Breast epithelium (tissue), 3 donors: ENCODE measurements around the gene NUCKS1.

Source experiments
- POLR2A ChIP-seq: fragments of 450-650 bp; IDR thresholded peaks from one replicate; pipeline ENCODE4 v1.6.1; 2016; ENCODE audit warnings: antibody characterized with exemption, mild to moderate bottlenecking, moderate library complexity
- TF ChIP-seq, protein P1 (sequence below), 3 donors: fragments of 450-650 bp; IDR thresholded peaks; one replicate each; pipeline ENCODE4 v1.5.1; 2016 to 2017; ENCODE audit warnings: antibody characterized with exemption in 3 of 3, mild to moderate bottlenecking in 3 of 3, moderate library complexity in 3 of 3

DNA sequence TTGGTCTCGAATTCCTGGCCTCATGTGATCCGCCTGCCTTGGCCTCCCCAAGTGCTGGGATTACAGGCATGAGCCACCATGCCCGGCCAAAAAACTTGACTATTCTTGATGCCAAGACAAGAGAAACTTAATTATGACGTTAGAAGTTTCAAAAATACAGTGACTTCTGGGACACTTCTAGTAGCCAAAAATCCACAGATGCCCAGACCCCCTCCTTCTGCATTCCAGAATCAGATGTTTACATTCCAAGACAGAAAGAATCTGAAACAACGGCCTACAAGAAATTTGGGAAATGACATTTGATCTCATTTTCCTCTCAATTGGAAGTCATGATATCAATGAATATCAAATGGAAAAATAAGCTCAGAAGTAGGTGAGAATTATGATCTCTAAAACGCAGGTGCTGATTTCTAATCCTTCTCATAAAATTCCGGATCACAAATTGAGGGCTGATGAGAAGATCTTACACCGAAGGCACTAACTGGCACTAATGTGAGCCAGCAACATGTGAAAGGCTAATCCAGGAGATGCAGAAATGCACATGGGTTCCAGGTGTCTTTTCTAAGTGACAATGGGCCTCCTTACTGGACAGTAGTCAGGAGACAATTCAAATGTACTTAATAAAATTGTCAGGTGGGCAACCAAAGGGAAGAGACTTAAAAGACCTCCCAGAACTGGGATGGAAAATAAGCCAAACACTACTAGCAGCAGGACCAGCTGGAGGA lies 19.8 kb upstream of the NUCKS1 start:
- TF ChIP-seq, protein P1, sequence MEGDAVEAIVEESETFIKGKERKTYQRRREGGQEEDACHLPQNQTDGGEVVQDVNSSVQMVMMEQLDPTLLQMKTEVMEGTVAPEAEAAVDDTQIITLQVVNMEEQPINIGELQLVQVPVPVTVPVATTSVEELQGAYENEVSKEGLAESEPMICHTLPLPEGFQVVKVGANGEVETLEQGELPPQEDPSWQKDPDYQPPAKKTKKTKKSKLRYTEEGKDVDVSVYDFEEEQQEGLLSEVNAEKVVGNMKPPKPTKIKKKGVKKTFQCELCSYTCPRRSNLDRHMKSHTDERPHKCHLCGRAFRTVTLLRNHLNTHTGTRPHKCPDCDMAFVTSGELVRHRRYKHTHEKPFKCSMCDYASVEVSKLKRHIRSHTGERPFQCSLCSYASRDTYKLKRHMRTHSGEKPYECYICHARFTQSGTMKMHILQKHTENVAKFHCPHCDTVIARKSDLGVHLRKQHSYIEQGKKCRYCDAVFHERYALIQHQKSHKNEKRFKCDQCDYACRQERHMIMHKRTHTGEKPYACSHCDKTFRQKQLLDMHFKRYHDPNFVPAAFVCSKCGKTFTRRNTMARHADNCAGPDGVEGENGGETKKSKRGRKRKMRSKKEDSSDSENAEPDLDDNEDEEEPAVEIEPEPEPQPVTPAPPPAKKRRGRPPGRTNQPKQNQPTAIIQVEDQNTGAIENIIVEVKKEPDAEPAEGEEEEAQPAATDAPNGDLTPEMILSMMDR (IDR thresholded peaks at IDR 0.05), result no peak
- TF ChIP-seq POLR2A, result no peak
